ENCODE measurements around the gene RPL9.

GRCh38 chr4:39494354-39494753 is 35.6 kb upstream of the RPL9 start:
- TF ChIP-seq, protein P1, sequence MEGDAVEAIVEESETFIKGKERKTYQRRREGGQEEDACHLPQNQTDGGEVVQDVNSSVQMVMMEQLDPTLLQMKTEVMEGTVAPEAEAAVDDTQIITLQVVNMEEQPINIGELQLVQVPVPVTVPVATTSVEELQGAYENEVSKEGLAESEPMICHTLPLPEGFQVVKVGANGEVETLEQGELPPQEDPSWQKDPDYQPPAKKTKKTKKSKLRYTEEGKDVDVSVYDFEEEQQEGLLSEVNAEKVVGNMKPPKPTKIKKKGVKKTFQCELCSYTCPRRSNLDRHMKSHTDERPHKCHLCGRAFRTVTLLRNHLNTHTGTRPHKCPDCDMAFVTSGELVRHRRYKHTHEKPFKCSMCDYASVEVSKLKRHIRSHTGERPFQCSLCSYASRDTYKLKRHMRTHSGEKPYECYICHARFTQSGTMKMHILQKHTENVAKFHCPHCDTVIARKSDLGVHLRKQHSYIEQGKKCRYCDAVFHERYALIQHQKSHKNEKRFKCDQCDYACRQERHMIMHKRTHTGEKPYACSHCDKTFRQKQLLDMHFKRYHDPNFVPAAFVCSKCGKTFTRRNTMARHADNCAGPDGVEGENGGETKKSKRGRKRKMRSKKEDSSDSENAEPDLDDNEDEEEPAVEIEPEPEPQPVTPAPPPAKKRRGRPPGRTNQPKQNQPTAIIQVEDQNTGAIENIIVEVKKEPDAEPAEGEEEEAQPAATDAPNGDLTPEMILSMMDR (IDR thresholded peaks at IDR 0.05): no peak
- TF ChIP-seq POLR2A (IDR thresholded peaks at IDR 0.05): no peak
- TF ChIP-seq POLR2AphosphoS5 (IDR thresholded peaks at IDR 0.05): no peak

Data from sigmoid colon (tissue), 4 donors.